HL-60/S4 treated with retinoic acid at 250 ng/mL for 4 days and 3 days (cell line): ENCODE data around the gene POLR2H.

ENCODE experiments used
- in situ Hi-C: fragments of 300-500 bp; cut with MboI; formaldehyde crosslinking; loops from 2 replicates; pipeline ENCODE4 v1.7.0; 2022; ENCODE audit warnings: low sequenced_read_pairs

The POLR2H gene

GRCh38 chr3:184417619-184418327 lies 56.3 kb downstream of the POLR2H start:
- in situ Hi-C loops: loop anchor here (25.0 kb wide), 1 partner anchor 95 kb away; no protein-coding TSS in a partner anchor
